Stimulated activated effector memory CD8-positive, alpha-beta T cell treated with anti-CD3 and anti-CD28 coated beads, Interleukin-12 subunit alpha, Interleukin-12 subunit beta, amount 100 ng/mL, for 72 hours (primary cell): ENCODE measurements around the gene MEN1.
"Not testable (repeated sequence)": the region's sequence is repeated elsewhere in the genome, so short reads cannot be mapped to it uniquely, and the experiment has no call there.

Experiments used
- ATAC-seq: fragments of 150-1000 bp; cut with Tn5 transposase; 2 replicates; pipeline ENCODE4 v1.10.0; 2021
- DNase-seq, 2 donors: peaks; one replicate each; pipeline ENCODE4 v3.0.0; 2021 to 2022; ENCODE audit warnings: low spot score in 2 of 2
- H3K27ac Mint-ChIP-seq: one replicate; pipeline ENCODE4 v1.8.0; 2022; ENCODE audit warnings: mild to moderate bottlenecking, mixed read lengths
- H3K36me3 Mint-ChIP-seq: one replicate; pipeline ENCODE4 v1.8.0; 2022; ENCODE audit warnings: mild to moderate bottlenecking, mixed read lengths
- H3K4me1 Mint-ChIP-seq: one replicate; pipeline ENCODE4 v1.8.0; 2022; ENCODE audit warnings: mixed read lengths
- H3K4me3 Mint-ChIP-seq: one replicate; pipeline ENCODE4 v1.8.0; 2022; ENCODE audit warnings: mild to moderate bottlenecking, mixed read lengths
- H3K9me3 Mint-ChIP-seq: one replicate; pipeline ENCODE4 v1.8.0; 2022; ENCODE audit warnings: mixed read lengths

The MEN1 gene

GRCh38 chr11:64849598-64850356 is 39.4 kb upstream of the MEN1 start:
- Mint-ChIP-seq H3K4me1 (peaks cover 75% of the 10 kb centered on the region), H3K36me3 (peaks cover 55% of the 10 kb centered on the region), H3K4me3 (no peak overlapping the region), H3K9me3 (no peaks in the 10 kb centered on the region), H3K27ac (peak overlapping the region; percentile 97)
- no peak for ATAC-seq
- no peak for DNase-seq

DNA sequence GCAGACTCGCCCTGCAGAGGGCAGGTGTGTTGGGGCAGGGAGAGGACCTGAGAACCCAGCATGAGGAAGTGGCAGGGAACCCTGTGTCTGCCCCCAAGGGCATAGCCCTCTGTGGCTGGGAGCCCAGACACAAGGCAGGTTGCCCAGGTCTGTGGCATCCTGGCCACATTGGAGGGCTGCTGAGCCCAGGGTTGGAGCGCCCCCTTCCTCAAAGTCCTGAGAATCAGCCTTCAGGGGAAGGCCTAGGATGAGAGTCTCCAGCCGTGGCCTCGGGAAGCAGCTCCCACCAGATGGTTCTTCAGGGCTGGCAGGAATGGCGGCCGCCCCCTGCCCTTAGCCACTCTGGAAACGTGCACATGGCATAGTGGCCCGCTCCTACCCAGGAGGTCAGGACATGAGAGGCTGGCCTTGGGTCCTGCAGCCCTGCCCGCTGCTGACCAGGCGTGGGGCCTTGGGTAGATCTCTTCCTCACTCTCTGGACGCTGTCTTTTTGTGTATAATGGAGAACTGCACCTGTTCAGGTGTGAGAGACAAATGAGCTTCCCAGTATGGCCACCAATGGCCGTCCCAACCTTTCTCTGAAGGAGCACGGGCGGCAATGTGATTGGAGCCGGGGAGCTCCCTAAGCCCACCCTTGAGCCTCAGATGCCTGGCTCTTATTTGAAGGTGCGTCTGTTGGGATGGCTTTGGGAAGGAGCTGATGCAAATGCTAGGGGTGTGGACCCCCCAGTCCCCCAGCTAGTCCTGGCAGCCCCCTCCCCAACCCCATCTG is 38.7 kb upstream of the MEN1 start:
- DNase-seq (no peak), ATAC-seq (no peak)
- Mint-ChIP-seq H3K4me3 (no peak overlapping the region), H3K27ac (peak overlapping the region; percentile 85), H3K36me3 (peaks cover 49% of the 10 kb centered on the region), H3K4me1 (peaks cover 69% of the 10 kb centered on the region), H3K9me3 (no peaks in the 10 kb centered on the region)

- no peak for ATAC-seq
- peak overlapping the region; percentile 85 for H3K27ac Mint-ChIP-seq
- no peak for DNase-seq
- H3K36me3 Mint-ChIP-seq, result peaks cover 48% of the 10 kb centered on the region
- no peak overlapping the region for H3K4me3 Mint-ChIP-seq
- peaks cover 69% of the 10 kb centered on the region for H3K4me1 Mint-ChIP-seq
- no peaks in the 10 kb centered on the region for H3K9me3 Mint-ChIP-seq
Observed at GRCh38 chr11:64848214-64848825, 38.0 kb upstream of the MEN1 start.

DNA sequence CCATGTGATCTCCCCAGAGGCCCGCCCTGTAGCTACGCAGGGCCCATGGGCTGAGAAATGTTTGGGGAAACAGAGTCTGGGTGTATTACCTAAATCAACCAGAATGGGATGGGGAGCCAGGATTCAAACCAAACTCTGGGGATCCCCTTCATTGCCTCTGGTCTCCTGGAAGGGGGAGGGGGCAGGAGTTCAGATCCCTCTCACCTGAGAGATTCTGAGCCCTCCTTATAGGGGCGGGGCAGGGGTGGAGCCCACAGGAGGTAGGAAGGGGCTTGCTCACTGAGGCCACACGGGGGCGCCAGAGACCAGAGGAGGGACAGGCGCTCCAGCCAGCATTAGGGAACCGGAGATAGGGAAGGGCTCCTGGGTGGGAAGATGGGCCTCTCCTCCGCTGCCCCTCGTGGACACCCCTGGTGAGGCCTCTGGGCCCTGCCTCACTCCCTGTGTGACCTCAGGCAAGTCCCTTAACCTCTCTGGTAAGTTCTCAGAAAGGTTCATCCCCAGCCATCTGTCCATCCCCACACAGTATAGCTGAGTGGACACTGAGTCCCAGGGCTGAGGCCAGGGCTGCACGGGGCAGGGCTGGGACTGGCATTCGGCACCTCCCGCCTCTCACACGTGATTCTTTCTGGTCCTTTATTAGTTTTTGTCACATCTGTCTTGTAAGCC is 36.8 kb upstream of the MEN1 start:
- Mint-ChIP-seq H3K9me3 (no peaks in the 10 kb centered on the region), H3K4me3 (no peak overlapping the region), H3K4me1 (peaks cover 62% of the 10 kb centered on the region), H3K27ac (peak overlapping the region; percentile 48), H3K36me3 (peaks cover 42% of the 10 kb centered on the region)
- DNase-seq, result peak; percentile 92 to 96
- ATAC-seq, result peak; percentile 75

DNA sequence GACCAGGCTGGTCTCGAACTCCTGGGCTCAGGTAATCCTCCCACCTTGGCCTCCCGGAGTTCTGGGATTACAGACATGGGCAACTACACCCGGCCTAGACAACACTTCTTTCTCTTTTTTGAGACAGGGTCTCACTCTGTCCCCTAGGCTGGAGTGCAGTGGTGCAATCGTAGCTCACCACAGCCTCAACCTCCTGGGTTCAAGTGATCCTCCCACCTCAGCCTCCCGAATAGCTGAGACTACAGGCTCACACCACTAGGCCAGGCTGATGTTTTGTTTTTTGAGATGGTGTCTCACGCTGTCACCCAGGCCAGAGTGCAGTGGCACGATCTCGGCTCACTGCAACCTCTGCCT is 35.4 kb upstream of the MEN1 start:
- Mint-ChIP-seq H3K4me3 (peak overlapping the region; percentile 71), H3K4me1 (peaks cover 49% of the 10 kb centered on the region), H3K27ac (peak overlapping the region; percentile 86), H3K36me3 (peaks cover 28% of the 10 kb centered on the region)
- H3K9me3 Mint-ChIP-seq, DNase-seq, ATAC-seq: not testable (repeated sequence)

DNA sequence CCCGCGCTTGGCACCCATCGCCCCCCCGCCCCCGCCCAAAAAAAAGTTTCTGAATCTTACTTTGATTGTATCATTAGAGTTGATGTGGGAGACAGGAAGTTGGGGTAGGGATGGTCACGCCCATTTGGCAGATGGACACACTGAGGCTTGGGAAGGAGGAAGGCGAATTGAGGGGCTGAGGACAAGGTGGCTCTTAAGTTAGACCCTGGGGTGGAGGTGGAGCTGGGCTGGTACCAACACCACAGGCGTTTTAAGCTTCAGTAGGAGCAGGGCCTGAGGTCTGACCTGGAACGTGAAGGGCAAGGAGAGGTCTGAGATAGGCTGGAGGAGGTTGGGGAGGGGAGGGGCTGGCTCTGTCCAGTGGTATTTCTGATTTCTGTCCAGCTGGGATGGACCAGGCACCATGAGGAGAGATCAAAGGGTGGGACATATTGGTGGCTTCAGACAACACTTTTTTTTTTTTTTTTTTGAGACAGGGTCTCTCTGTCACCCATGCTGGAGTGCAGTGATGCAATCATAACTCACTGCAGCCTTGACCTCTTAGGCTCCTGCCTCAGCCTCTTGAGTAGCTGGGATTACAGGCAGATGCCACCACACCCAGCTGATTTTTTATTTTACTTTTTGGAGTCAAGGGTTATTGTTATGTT is 34.9 kb upstream of the MEN1 start:
- Mint-ChIP-seq H3K4me1 (peaks cover 47% of the 10 kb centered on the region), H3K4me3 (peak overlapping the region; percentile 71), H3K36me3 (peaks cover 28% of the 10 kb centered on the region), H3K27ac (peak overlapping the region; percentile 86), H3K9me3 (no peaks in the 10 kb centered on the region)
- ATAC-seq, result no peak
- no peak for DNase-seq

- Mint-ChIP-seq H3K9me3 (no peaks in the 10 kb centered on the region), H3K4me1 (peaks cover 44% of the 10 kb centered on the region), H3K4me3 (peak within 1 kb of the TSS; percentile 71), H3K36me3 (peaks cover 28% of the 10 kb centered on the region), H3K27ac (peak within 1 kb of the TSS; percentile 86)
- DNase-seq, result no peak
- peak; percentile 78 for ATAC-seq
Observed at GRCh38 chr11:64844330-64845128, 34.2 kb upstream of the MEN1 start, which contains the start of gene CDC42BPG. Gene CDC42BPG (minus strand): TSS chr11:64844653. CDS start chr11:64844569, 84 bp downstream.

- Mint-ChIP-seq H3K4me1 (peaks cover 37% of the 10 kb centered on the region), H3K9me3 (no peaks in the 10 kb centered on the region), H3K27ac (peak overlapping the region; percentile 58), H3K36me3 (peaks cover 21% of the 10 kb centered on the region), H3K4me3 (peak overlapping the region; percentile 71)
- ATAC-seq (no peak), DNase-seq (no peak)
Observed at GRCh38 chr11:64843686-64844329, 33.5 kb upstream of the MEN1 start.

- DNase-seq, result no peak
- Mint-ChIP-seq H3K4me1 (peaks cover 30% of the 10 kb centered on the region), H3K9me3 (no peaks in the 10 kb centered on the region), H3K4me3 (peak overlapping the region; percentile 71), H3K27ac (peak overlapping the region; percentile 58), H3K36me3 (peaks cover 14% of the 10 kb centered on the region)
- no peak for ATAC-seq
Observed at GRCh38 chr11:64842851-64843685, 32.7 kb upstream of the MEN1 start.

DNA sequence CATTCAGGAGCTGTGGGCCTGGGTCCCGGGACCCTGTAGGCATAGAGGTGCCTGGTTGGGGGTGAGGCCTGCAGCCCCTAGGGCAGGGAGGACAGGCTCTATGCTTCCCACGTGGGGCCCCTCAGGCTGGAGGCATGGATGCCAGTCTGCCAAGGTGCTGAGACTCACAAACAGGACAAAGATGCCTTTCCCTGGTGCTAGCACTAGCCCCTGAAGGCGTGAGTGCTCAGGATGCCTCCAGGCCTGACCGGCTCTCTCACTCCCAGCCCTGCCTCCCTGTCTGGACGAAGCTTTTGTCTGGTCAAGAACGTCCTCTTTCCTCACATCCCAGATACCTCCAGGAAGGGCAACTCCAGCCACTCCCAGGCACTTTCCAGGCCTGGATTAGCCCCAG is 32.0 kb upstream of the MEN1 start:
- Mint-ChIP-seq H3K4me1 (peaks cover 26% of the 10 kb centered on the region), H3K4me3 (no peak overlapping the region), H3K27ac (no peak overlapping the region), H3K9me3 (no peaks in the 10 kb centered on the region), H3K36me3 (peaks cover 13% of the 10 kb centered on the region)
- no peak for ATAC-seq
- DNase-seq, result no peak

DNA sequence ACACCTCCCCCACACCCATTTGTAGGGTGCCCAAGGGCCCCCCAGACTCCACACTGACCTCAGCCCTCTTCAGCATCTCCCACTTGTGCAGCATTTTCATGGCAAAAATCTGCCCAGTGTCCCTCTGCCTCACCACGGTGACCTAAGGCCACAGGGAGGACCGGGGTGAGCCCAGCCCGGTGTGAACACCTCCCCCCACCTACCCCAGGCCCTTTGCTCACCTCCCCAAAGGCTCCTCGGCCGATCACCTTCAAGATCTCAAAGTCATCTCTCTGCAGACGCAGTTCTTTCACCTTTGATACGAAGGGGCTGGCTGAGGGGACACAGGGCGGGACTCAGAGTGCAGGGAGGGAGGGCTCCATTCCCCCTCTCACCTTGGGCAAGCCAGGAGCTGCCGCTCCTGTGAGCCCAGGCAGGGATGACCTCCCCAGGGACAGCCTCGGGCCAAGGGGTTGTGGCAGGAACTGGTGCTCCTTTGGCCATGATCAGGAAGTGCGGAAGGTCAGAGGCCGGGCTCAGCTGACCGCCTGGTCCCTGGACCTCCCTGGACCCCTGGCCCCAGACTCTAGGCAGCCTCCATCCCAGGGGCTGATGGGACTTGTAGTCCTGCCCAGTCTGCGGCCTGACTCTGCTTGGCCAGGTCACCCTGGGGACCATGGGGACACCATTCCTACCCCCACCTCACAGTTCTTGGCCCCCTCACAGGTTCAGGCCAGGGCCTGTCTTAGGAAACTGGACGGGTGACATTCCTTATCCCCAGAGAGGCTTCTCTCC is 31.4 kb upstream of the MEN1 start:
- no peak overlapping the region for H3K27ac Mint-ChIP-seq
- no peaks in the 10 kb centered on the region for H3K9me3 Mint-ChIP-seq
- no peak overlapping the region for H3K4me3 Mint-ChIP-seq
- H3K36me3 Mint-ChIP-seq, result peaks cover 13% of the 10 kb centered on the region
- ATAC-seq (no peak), DNase-seq (no peak)
- peaks cover 27% of the 10 kb centered on the region for H3K4me1 Mint-ChIP-seq

GRCh38 chr11:64839887-64840782 is 29.8 kb upstream of the MEN1 start:
- Mint-ChIP-seq H3K9me3 (no peaks in the 10 kb centered on the region), H3K36me3 (peaks cover 13% of the 10 kb centered on the region), H3K4me3 (no peak overlapping the region), H3K4me1 (peaks cover 25% of the 10 kb centered on the region), H3K27ac (no peak overlapping the region)
- ATAC-seq (no peak), DNase-seq (no peak)
